ENCODE data around the gene FOXO1.

Gene FOXO1

GRCh38 chr13:40572961-40573360, 93.5 kb downstream of the FOXO1 start:
- no peak for DNase-seq

GRCh38 chr13:40571338-40571963, 95.0 kb downstream of the FOXO1 start:
- no peak for DNase-seq

GRCh38 chr13:40570930-40571329, 95.5 kb downstream of the FOXO1 start:
- DNase-seq, result no peak

GRCh38 chr13:40569024-40569350, 97.5 kb downstream of the FOXO1 start:
- DNase-seq, result no peak

GRCh38 chr13:40568246-40569023, 98.0 kb downstream of the FOXO1 start:
- DNase-seq, result no peak

- no peak for DNase-seq
Observed at GRCh38 chr13:40566811-40567210, 99.6 kb downstream of the FOXO1 start.

GRCh38 chr13:40565282-40566148, 100.9 kb downstream of the FOXO1 start:
- DNase-seq, result no peak

GRCh38 chr13:40564342-40565001, 102.0 kb downstream of the FOXO1 start:
- no peak for DNase-seq

- DNase-seq, result no peak
Observed at GRCh38 chr13:40563350-40564125, 102.9 kb downstream of the FOXO1 start.

GRCh38 chr13:40562975-40563349, 103.5 kb downstream of the FOXO1 start:
- no peak for DNase-seq

- no peak for DNase-seq
Observed at GRCh38 chr13:40559915-40560314, 106.5 kb downstream of the FOXO1 start.

- no peak for DNase-seq
Observed at GRCh38 chr13:40558656-40559055, 107.8 kb downstream of the FOXO1 start.

GRCh38 chr13:40556453-40556852, 110.0 kb downstream of the FOXO1 start:
- no peak for DNase-seq

- DNase-seq, result no peak
Observed at GRCh38 chr13:40553356-40553755, 113.1 kb downstream of the FOXO1 start.

- DNase-seq, result no peak
Observed at GRCh38 chr13:40552895-40553294, 113.5 kb downstream of the FOXO1 start.

- no peak for DNase-seq
Observed at GRCh38 chr13:40550130-40550529, 116.3 kb downstream of the FOXO1 start.

GRCh38 chr13:40549500-40550094, 116.8 kb downstream of the FOXO1 start:
- no peak for DNase-seq

GRCh38 chr13:40547591-40548315, 118.7 kb downstream of the FOXO1 start:
- no peak for DNase-seq

GRCh38 chr13:40546047-40546446, 120.4 kb downstream of the FOXO1 start:
- no peak for DNase-seq

- DNase-seq, result no peak
Observed at GRCh38 chr13:40540328-40541044, 126.0 kb downstream of the FOXO1 start.

Data from NCI-H1436 (cell line).